ENCODE measurements around the gene P2RY13.

GRCh38 chr3:151319628-151320027 is 9.7 kb downstream of the P2RY13 start:
- TF ChIP-seq SIN3A (IDR thresholded peaks at IDR 0.05; ENCODE audit: low read depth, low read length) (no peak), CHD4 (IDR thresholded peaks at IDR 0.05) (no peak), EZH2 (IDR thresholded peaks at IDR 0.05; ENCODE audit: borderline replicate concordance, control insufficient read depth, low read depth, low read length) (no peak), SREBF2 (IDR thresholded peaks at IDR 0.05; ENCODE audit: low read length) (no peak), CTCF (IDR thresholded peaks at IDR 0.05 in 2 of 3, conservative IDR thresholded peaks at IDR 0.05 in 1 of 3; ENCODE audit: control insufficient read depth in 2 of 3, extremely low read depth in 1 of 3, insufficient read depth in 1 of 3, low read depth in 3 of 3, low read length in 3 of 3) (no peak), ZNF274 (IDR thresholded peaks at IDR 0.05; ENCODE audit: insufficient read depth, insufficient read length) (no peak)
